Activated CD8-positive, alpha-beta T cell treated with anti-CD3 and anti-CD28 coated beads for 36 hours (primary cell): ENCODE data around the gene DDX1. TPM values are rescaled to one million over a fixed set of nuclear protein-coding genes. Genes with fewer than 3 reads are reported as not detected.

Experiments
- ATAC-seq: fragments of 200-7000 bp; cut with Tn5 transposase; one replicate; pipeline ENCODE4 v1.10.0; 2021; ENCODE audit warnings: mild to moderate bottlenecking, moderate library complexity
- CTCF ChIA-PET: fragments of 350-600 bp; sonication (Branson Sonifier 250); formaldehyde crosslinking; loops from one replicate; lab custom pipeline; 2021; ENCODE audit warnings: antibody characterized with exemption; lab: Charles Lee
- POLR2A ChIA-PET: fragments of 350-600 bp; sonication (Branson Sonifier 250); formaldehyde crosslinking; loops from one replicate; lab custom pipeline; 2021; ENCODE audit warnings: antibody characterized with exemption; lab: Charles Lee
- DNase-seq: peaks from one replicate; pipeline ENCODE4 v3.0.0-alpha.2; 2020
- H3K27ac Mint-ChIP-seq: one replicate; pipeline ENCODE4 v1.8.0; 2021; ENCODE audit warnings: mild to moderate bottlenecking, mixed read lengths
- H3K27me3 Mint-ChIP-seq: one replicate; pipeline ENCODE4 v1.8.0; 2021; ENCODE audit warnings: mixed read lengths
- H3K36me3 Mint-ChIP-seq: one replicate; pipeline ENCODE4 v1.8.0; 2021; ENCODE audit warnings: low read depth, mixed read lengths
- H3K4me1 Mint-ChIP-seq: one replicate; pipeline ENCODE4 v1.8.0; 2021; ENCODE audit warnings: low read depth, mixed read lengths
- H3K4me3 Mint-ChIP-seq: one replicate; pipeline ENCODE4 v1.8.0; 2021; ENCODE audit warnings: mild to moderate bottlenecking, moderate library complexity, mixed read lengths
- H3K9me3 Mint-ChIP-seq: one replicate; pipeline ENCODE4 v1.8.0; 2021; ENCODE audit warnings: mixed read lengths
- CTCF ChIP-seq: fragments of 200-600 bp; IDR thresholded peaks from one replicate; pipeline ENCODE4 v1.8.0; 2022; ENCODE audit warnings: antibody characterized with exemption, mild to moderate bottlenecking
- intact Hi-C: fragments of 100-400 bp; cut with micrococcal nuclease; formaldehyde crosslinking; loops from one replicate; pipeline ENCODE4 v1.10.0; 2022
- total RNA-seq, 2 experiments: library from RNA; stranded (reverse); gene quantifications; one replicate each; pipeline ENCODE4 v1.2.3, GENCODE V29; 2021

DDX1 gene
- total RNA-seq, 2 experiments from 2014 or later: 90.3 to 92.5 TPM

- no peak for TF ChIP-seq CTCF
- Mint-ChIP-seq H3K36me3 (no peaks in the 10 kb centered on the region), H3K27me3 (no peaks in the 10 kb centered on the region), H3K4me3 (peak overlapping the region; percentile 92), H3K4me1 (peaks cover 26% of the 10 kb centered on the region), H3K27ac (peak overlapping the region; percentile 90), H3K9me3 (no peaks in the 10 kb centered on the region)
- intact Hi-C loops: no loop called here
- CTCF ChIA-PET: interaction anchor here (1.0 to 4.0 kb wide), 7 partner anchors 8 to 17 kb away, joined by 3 to 25 read pairs (median 4); no protein-coding TSS in a partner anchor
- POLR2A ChIA-PET: interaction anchor here (0.6 to 2.0 kb wide), 7 partner anchors 9 to 439 kb away, joined by 3 to 11 read pairs (median 4); partner anchors contain the start of gene DDX1
- DNase-seq: peak; percentile 57
- peak; percentile 29 for ATAC-seq
Observed at GRCh38 chr2:15561574-15562344, 29.9 kb upstream of the DDX1 start.

- POLR2A ChIA-PET: interaction anchor here (0.6 to 2.0 kb wide), 3 partner anchors 12 to 214 kb away, joined by 4 to 11 read pairs (median 4); no protein-coding TSS in a partner anchor
- no peak for TF ChIP-seq CTCF
- Mint-ChIP-seq H3K27ac (peak overlapping the region; percentile 90), H3K9me3 (no peaks in the 10 kb centered on the region), H3K4me1 (peaks cover 26% of the 10 kb centered on the region), H3K4me3 (peak overlapping the region; percentile 92), H3K36me3 (no peaks in the 10 kb centered on the region), H3K27me3 (peaks cover 1% of the 10 kb centered on the region)
- CTCF ChIA-PET: interaction anchor here (1.0 to 4.0 kb wide), 6 partner anchors 11 to 17 kb away, joined by 3 to 25 read pairs (median 4); no protein-coding TSS in a partner anchor
- no peak for ATAC-seq
- DNase-seq: no peak
- intact Hi-C loops: no loop called here
Observed at GRCh38 chr2:15562354-15563031, 29.2 kb upstream of the DDX1 start.

DNA sequence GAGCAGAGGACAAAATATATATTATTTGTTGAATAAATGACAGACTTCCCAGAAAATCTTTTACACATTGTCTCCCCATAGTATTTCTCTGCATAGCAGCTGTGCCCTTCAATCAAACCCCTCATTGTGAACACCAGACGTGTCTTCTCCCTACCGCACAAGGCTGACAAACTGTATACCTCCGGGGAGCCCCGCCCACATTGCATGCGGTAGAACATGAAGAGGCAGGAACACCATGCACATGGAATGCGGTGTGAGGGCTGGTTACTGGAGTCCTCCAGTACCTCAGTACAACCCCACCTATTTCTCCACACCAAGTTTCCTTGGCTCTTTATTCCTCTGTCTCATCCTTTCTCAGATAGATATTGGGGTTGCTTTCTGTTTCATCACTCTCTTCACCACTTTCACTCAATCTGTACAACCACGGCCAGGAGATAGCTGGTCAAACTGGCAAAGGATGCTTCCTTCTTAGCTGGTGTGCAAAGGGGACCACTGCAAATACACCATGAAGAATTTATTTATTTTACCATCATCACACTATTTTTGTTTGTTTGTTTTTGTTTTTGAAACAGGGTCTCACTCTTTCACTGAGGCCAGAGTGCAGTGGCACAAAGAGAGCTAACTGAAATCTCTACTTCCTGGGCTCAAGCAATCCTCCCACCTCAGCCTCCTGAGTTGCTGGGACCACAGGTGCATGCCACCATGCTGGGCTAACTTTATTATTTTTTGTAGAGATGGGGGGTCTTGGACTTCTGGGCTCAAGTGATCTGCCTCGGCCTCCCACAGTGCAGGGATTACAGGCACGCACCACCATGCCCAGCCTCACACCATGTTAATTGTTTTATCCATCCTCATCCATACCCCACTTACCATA lies 28.2 kb upstream of the DDX1 start:
- Mint-ChIP-seq H3K27ac (no peak overlapping the region), H3K9me3 (no peaks in the 10 kb centered on the region), H3K4me3 (no peak overlapping the region), H3K4me1 (peaks cover 19% of the 10 kb centered on the region), H3K27me3 (peaks cover 2% of the 10 kb centered on the region), H3K36me3 (no peaks in the 10 kb centered on the region)
- intact Hi-C loops: no loop called here
- CTCF ChIA-PET: interaction anchor here (1.6 to 4.0 kb wide), 2 partner anchors 14 to 18 kb away, joined by 4 to 25 read pairs; no protein-coding TSS in a partner anchor
- POLR2A ChIA-PET: no interaction called here
- DNase-seq (no peak), ATAC-seq (no peak)
- TF ChIP-seq CTCF: no peak

- Mint-ChIP-seq H3K9me3 (no peaks in the 10 kb centered on the region), H3K27ac (no peak overlapping the region), H3K27me3 (peaks cover 2% of the 10 kb centered on the region), H3K4me3 (no peak overlapping the region), H3K4me1 (peaks cover 4% of the 10 kb centered on the region), H3K36me3 (no peaks in the 10 kb centered on the region)
- no peak for TF ChIP-seq CTCF
- POLR2A ChIA-PET: no interaction called here
- intact Hi-C loops: no loop called here
- no peak for ATAC-seq
- CTCF ChIA-PET: interaction anchor here (1.2 kb wide), 1 partner anchor 12 kb away, joined by 8 read pairs; no protein-coding TSS in a partner anchor
- DNase-seq: no peak
Observed at GRCh38 chr2:15565392-15565791, 26.3 kb upstream of the DDX1 start.
